ENCODE data around the gene PCK1.

The PCK1 gene

DNA sequence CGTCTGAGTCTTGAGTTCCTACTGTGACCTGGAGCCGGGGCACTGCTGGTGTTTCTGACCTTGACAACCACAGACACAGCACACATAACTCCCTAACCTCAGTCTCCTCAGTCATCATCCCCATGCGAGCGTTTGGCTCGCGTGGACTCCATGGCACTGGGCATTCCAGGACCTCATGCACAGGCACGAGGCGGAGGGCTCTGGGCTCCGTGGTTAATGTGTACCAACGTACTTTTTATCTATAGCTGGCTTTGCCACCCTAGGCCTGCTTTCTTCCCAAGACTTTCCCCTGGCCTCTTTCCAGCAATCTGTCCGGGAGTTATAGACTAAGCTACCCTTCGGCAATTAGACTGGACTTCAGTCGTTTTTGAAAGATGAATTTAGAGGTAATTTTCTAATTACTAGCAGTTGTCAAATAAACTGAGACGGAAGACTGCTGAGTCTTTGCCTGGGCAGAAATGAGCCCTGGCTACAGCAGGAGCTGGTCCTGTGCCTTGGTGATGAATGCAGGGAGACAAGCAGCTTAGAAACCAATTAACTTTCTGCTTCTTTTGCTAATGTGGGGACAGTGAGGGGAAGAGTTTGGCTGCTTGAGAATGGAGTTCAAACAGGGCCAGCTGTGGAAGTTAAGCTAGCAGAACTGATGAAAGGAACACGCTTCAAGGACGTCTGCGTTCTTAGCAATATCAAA lies 19.9 kb upstream of the PCK1 start:
- H3K9ac ChIP-seq (ENCODE audit: low read length), result no peak overlapping the region
- H3K27me3 ChIP-seq (ENCODE audit: control insufficient read depth, insufficient read depth, low read length), result peaks cover 2% of the 10 kb centered on the region
- no peak overlapping the region for H3K4me3 ChIP-seq (ENCODE audit: low read length)
- H3K36me3 ChIP-seq (ENCODE audit: control insufficient read depth, insufficient read depth, low read length), result no peaks in the 10 kb centered on the region
- H3K27ac ChIP-seq (ENCODE audit: low read depth, low read length), result no peak overlapping the region
- no peaks in the 10 kb centered on the region for H3K4me1 ChIP-seq (ENCODE audit: control insufficient read depth, insufficient read depth, low read length)

DNA sequence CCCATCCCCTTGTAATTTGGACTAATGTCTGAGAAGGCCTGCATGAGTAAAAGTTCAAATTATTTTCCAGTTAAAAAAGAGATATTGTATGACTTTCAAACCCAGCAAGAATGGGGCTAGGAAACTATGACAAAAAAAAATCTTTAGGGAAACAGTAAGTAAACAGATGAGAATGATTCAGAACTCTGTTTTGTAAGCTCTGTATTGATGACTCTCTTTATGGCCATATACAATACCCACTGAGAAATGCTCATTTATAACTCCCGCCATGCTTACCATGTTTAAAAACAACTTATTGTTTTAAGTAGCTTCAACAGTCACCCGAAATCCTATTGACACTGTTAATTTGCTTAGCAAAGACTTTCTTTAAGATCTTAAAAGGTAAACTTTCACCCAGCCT lies 17.2 kb upstream of the PCK1 start:
- H3K27me3 ChIP-seq (ENCODE audit: control insufficient read depth, insufficient read depth, low read length), result no peaks in the 10 kb centered on the region
- H3K4me1 ChIP-seq (ENCODE audit: control insufficient read depth, insufficient read depth, low read length), result no peaks in the 10 kb centered on the region
- H3K36me3 ChIP-seq (ENCODE audit: control insufficient read depth, insufficient read depth, low read length), result no peaks in the 10 kb centered on the region
- no peak overlapping the region for H3K27ac ChIP-seq (ENCODE audit: low read depth, low read length)
- H3K9ac ChIP-seq (ENCODE audit: low read length), result no peak overlapping the region
- no peak overlapping the region for H3K4me3 ChIP-seq (ENCODE audit: low read length)

DNA sequence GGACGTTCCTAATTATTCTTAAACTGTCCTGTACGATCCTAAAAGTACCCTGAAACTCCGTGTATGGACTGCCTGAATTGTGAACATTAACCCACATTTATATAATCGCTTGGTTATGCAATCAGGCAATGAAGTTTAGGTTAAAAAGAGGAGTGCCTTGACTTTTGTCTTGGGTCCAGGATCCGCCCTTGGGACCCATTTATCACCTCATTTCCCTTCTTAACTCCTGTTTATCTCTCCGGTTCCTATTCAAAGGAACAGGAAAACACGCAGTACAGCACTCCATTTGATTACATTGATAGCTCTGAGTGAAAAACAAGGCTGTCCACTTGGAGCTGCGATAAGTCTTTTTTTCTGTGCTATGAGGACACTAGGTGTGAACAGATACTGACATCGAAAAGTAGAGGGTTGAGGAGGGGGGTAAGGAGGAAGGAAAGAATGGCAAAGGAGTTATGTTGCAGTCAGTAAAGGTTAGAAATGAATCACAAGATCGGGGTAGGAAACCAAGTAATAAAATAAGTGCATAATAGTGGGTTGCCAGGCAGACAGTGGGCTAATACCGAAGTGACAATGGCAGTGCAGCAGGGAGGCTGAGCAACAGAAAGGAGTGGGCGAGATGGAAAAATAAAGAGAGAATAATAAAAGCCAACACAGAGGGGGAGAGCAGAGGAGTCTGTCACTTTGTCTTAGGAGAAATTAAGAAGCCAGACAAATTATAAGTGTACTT lies 15.9 kb upstream of the PCK1 start:
- no peak overlapping the region for H3K9ac ChIP-seq (ENCODE audit: low read length)
- H3K27me3 ChIP-seq (ENCODE audit: control insufficient read depth, insufficient read depth, low read length), result no peaks in the 10 kb centered on the region
- H3K27ac ChIP-seq (ENCODE audit: low read depth, low read length), result no peak overlapping the region
- H3K4me3 ChIP-seq (ENCODE audit: low read length), result no peak overlapping the region
- H3K36me3 ChIP-seq (ENCODE audit: control insufficient read depth, insufficient read depth, low read length), result no peaks in the 10 kb centered on the region
- no peaks in the 10 kb centered on the region for H3K4me1 ChIP-seq (ENCODE audit: control insufficient read depth, insufficient read depth, low read length)

DNA sequence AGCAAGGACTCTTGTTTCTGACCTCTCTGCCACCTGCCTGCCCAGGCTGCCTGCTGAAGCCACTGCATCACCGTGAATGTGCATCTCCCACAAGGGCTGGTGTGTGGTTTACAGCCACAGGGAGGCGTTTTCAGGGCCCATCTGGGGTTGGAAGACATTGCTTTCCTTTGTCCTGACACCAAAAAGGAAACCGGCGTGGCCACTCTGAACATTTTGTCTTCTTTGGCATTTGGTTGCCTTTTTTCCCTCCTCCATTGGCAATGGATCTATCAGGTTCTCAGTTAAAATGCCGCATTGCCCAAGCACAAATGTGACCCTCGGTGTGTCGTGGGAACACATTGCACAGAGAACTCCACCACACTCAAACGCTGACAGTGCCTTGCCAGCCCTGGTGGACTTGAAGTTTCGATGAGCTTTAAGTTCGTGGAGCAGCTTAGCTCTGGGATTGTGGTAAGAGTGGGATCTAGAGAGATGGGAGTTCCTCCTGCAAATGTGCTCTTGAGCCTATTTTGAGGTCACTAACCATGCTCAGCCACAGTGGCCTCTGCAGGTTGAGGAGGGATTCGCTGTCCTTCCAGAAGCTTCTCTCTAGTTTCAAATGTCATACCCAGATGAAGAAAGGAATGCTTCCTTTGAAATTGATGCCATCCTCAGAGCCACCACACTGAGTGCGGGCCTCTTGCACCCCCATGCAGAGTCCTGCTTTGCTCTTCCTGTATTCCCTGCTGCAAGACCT lies 14.8 kb upstream of the PCK1 start:
- Histone ChIP-seq H3K27me3 (ENCODE audit: control insufficient read depth, insufficient read depth, low read length) (no peaks in the 10 kb centered on the region), H3K4me1 (ENCODE audit: control insufficient read depth, insufficient read depth, low read length) (no peaks in the 10 kb centered on the region), H3K36me3 (ENCODE audit: control insufficient read depth, insufficient read depth, low read length) (no peaks in the 10 kb centered on the region), H3K4me3 (ENCODE audit: low read length) (no peak overlapping the region), H3K9ac (ENCODE audit: low read length) (no peak overlapping the region), H3K27ac (ENCODE audit: low read depth, low read length) (no peak overlapping the region)

DNA sequence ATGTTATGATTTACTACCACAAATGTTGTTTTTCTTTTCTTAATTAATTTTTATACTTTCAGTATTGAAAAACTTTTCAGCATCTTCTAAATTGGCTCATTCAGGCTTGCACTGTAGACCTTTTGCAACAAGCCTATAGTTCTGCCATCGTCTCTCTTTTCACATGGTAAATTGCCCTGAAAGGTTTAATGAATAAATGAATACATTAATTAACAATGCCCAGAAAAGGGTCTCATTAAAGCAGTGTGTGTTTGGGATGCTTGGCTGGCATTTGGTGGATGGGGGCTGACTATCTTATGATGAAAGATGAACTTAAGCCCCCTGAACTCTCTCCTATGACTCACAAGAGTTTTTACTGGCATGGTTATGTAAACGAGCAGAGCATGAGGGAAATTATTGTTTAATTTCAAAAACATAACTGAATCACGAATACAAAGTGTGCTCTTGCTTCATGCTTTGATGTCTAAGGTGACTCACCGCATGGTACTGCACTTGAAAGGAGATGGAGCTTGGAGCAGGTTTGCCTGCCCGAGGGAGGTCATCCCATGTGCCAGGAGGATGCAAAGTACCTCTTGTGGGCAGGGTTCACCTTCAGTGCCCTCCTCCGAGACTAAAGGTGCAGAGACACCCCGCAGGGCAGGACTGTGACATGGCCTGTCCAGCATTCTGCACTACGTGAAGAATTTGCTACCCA lies 13.8 kb upstream of the PCK1 start:
- H3K27ac ChIP-seq (ENCODE audit: low read depth, low read length), result no peak overlapping the region

DNA sequence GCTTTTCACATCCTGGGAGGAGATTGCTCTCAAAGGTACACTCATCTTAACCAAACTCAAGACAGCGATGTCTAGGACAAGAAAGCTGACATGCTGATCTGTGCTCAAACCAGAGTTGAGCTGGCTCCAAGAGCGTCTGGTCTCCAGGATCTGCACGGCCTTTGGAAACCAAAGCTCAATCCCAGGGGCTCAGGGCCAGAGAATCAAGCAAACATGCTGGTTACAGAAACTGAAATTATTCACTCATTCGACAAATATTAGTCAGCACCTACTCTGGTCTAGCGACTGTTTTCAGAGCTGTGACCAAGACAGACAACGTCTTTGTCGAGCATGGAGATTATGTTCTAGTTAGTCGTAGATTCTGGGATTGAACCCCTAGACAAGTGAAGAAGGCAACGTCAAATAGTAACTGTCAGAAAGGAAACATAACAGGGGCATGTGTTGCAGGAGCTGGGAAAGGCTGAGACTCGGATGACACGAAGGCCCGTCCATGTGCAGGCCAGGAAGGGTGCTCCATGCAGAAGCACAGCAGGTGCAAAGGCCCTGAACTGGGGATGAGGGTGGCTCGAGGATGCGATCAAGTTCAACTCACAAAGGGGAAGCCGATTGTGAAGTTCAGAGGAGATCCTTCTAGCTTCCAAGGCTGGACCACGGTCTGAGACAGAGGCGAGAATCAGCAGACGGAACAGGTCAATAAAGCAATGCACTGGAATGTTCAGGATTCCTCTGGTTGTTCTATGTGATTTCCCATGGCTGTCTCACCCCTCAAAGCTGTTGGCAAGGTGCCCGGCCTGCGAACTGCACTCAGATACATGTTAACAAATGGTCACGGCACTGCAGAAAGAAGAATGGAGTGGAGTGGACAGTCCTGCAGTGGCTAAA lies 12.5 kb upstream of the PCK1 start:
- Histone ChIP-seq H3K4me1 (ENCODE audit: control insufficient read depth, insufficient read depth, low read length) (no peaks in the 10 kb centered on the region), H3K27me3 (ENCODE audit: control insufficient read depth, insufficient read depth, low read length) (no peaks in the 10 kb centered on the region), H3K36me3 (ENCODE audit: control insufficient read depth, insufficient read depth, low read length) (no peaks in the 10 kb centered on the region), H3K27ac (ENCODE audit: low read depth, low read length) (no peak overlapping the region), H3K4me3 (ENCODE audit: low read length) (no peak overlapping the region), H3K9ac (ENCODE audit: low read length) (no peak overlapping the region)

More for the DNA sequence above, 13.8 kb upstream of the PCK1 start:
- H3K9ac ChIP-seq (ENCODE audit: low read length), result no peak overlapping the region
- no peaks in the 10 kb centered on the region for H3K4me1 ChIP-seq (ENCODE audit: control insufficient read depth, insufficient read depth, low read length)
- H3K27me3 ChIP-seq (ENCODE audit: control insufficient read depth, insufficient read depth, low read length), result no peaks in the 10 kb centered on the region
- no peaks in the 10 kb centered on the region for H3K36me3 ChIP-seq (ENCODE audit: control insufficient read depth, insufficient read depth, low read length)
- H3K4me3 ChIP-seq (ENCODE audit: low read length), result no peak overlapping the region

DNA sequence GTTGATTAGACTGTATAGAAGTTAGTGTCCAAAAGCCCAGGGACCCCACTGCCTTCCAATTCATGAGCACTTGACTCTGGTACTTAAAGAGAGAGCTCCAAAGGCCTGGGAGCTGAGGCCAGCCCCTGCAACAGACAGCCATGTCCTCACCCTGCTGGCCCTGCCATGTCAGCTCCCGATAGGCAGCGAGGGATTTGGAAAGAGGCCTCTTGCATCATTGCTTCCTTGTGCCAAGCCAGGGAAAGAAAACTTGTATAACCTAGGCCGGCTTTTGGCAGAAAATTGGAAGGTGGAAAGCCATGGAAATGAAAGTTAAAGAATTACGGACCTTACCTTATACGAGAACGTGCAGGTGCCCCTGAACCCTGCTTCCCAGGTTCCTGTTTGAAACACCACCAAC lies 8.4 kb upstream of the PCK1 start:
- Histone ChIP-seq H3K4me1 (ENCODE audit: control insufficient read depth, insufficient read depth, low read length) (no peaks in the 10 kb centered on the region), H3K4me3 (ENCODE audit: low read length) (no peak overlapping the region), H3K36me3 (ENCODE audit: control insufficient read depth, insufficient read depth, low read length) (no peaks in the 10 kb centered on the region), H3K9ac (ENCODE audit: low read length) (no peak overlapping the region), H3K27ac (ENCODE audit: low read depth, low read length) (no peak overlapping the region), H3K27me3 (ENCODE audit: control insufficient read depth, insufficient read depth, low read length) (peaks cover under 1% of the 10 kb centered on the region)

DNA sequence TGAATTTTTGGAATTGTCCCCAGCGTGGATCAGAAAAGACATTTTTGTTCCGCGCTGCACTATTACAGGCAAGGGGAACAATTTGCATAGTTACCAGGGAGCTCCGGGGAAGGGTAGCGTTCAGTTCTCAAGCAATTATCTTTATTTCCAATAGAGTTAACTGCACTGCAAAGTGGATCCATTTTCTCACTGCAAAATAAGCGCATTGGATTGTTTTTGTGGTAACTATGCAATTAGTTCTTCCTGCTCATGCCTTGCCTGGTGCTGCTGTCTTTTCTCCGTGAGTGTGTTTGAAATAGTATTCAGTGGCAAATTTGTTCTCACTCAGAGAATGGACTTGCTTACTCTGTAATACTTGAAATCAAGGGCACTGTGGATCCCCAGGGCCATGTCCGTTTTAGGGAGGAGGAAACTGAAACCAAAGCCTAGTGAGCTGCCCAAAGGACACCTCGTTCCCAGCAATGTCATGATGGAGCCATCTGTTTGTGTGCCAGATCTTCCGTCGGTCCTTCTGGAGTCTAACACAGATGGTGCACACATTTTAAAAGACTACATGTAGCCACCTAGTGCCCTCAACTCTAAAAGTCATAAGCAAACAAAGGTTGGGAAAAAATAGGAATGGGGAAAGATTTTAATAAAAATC lies 7.4 kb upstream of the PCK1 start:
- no peak overlapping the region for H3K4me3 ChIP-seq (ENCODE audit: low read length)
- no peak overlapping the region for H3K9ac ChIP-seq (ENCODE audit: low read length)
- H3K27ac ChIP-seq (ENCODE audit: low read depth, low read length), result no peak overlapping the region
- peaks cover 2% of the 10 kb centered on the region for H3K27me3 ChIP-seq (ENCODE audit: control insufficient read depth, insufficient read depth, low read length)
- no peaks in the 10 kb centered on the region for H3K36me3 ChIP-seq (ENCODE audit: control insufficient read depth, insufficient read depth, low read length)
- no peaks in the 10 kb centered on the region for H3K4me1 ChIP-seq (ENCODE audit: control insufficient read depth, insufficient read depth, low read length)

DNA sequence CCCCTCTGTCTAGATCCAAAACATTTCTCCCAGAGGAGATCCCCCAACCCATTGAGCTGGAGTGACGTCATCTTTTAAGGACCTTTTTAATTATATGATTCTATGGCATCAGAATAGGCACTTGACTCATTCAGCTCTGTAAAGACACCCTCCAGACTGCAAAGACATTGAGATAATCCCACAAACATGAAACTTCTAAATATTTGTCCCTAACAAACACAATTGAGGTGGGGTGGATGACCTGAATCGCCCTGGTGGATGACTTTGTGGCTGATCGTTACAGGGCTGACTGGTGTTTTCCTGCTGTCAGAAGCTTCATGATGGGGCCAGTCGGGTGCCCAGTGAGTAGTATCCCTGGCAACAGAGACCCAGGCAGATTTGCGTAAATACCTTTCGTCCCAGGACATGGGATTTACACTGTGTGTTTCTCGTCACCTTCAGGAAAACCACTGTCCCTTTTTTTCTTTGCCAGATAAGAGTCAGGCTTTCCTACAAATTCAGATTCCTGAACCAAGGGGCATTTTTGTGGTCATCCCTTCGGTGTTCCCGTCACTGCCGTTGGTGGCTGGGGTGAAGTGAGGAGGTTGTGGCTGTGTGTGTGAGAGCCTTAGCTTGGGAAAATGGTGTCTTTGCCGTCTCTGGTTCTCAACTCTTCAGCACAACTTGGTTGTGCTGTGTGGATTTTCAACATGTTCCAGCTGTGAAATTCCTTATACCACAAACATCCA lies 5.3 kb upstream of the PCK1 start:
- Histone ChIP-seq H3K27me3 (ENCODE audit: control insufficient read depth, insufficient read depth, low read length) (peaks cover 2% of the 10 kb centered on the region), H3K9ac (ENCODE audit: low read length) (no peak overlapping the region), H3K4me1 (ENCODE audit: control insufficient read depth, insufficient read depth, low read length) (no peaks in the 10 kb centered on the region), H3K4me3 (ENCODE audit: low read length) (no peak overlapping the region), H3K27ac (ENCODE audit: low read depth, low read length) (no peak overlapping the region), H3K36me3 (ENCODE audit: control insufficient read depth, insufficient read depth, low read length) (no peaks in the 10 kb centered on the region)

DNA sequence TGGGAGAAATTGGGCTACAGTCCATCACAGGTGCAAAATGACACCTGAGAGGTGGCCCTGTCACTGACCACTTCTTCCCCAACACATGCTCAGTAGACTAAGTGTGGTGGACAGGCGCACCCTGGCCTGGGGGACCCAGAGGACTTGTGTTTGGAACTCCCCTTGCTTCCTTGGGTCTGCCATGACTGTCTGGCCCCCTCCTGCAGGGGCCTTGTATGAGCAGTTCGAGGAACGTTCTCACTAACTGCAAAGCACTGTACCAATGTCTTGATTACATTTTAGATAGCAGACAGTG lies 4.0 kb upstream of the PCK1 start:
- H3K27ac ChIP-seq (ENCODE audit: low read depth, low read length), result no peak overlapping the region
- no peak overlapping the region for H3K4me3 ChIP-seq (ENCODE audit: low read length)
- H3K27me3 ChIP-seq (ENCODE audit: control insufficient read depth, insufficient read depth, low read length), result peaks cover 2% of the 10 kb centered on the region
- no peaks in the 10 kb centered on the region for H3K4me1 ChIP-seq (ENCODE audit: control insufficient read depth, insufficient read depth, low read length)
- no peak overlapping the region for H3K9ac ChIP-seq (ENCODE audit: low read length)
- no peaks in the 10 kb centered on the region for H3K36me3 ChIP-seq (ENCODE audit: control insufficient read depth, insufficient read depth, low read length)

DNA sequence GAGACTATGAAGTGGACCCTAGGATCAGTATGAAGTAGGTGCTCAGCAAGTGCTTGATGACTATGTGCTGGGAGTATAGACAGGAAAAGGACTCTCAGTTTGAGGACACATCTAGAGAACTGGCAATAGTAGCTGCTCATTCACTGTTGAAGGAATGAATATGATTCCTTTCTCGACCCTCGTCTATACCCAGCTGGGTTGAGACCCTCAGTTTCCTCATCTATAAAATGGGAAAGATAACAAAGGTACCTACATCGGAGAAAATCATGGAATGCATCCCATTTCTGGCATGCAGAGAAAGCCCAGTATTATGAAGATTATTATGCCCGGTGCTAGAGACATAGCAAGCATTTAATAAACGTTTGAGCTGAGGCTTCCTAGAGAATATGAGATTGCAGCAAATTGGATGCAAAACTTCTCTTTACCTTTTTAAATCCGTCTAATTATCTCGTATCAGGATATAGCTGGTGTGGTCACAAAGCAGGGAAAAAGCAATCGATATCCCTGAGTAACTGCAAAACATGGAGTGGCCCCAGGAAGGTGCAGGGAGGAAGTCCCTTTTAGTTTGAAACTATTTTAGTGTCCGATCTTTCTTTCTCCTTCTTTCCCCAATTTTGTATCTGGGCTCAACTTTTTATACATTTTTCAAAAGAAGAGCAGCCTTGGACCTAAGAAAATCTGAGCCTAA lies 2.8 kb upstream of the PCK1 start:
- Histone ChIP-seq H3K27me3 (ENCODE audit: control insufficient read depth, insufficient read depth, low read length) (peaks cover 2% of the 10 kb centered on the region), H3K4me3 (ENCODE audit: low read length) (no peak overlapping the region), H3K4me1 (ENCODE audit: control insufficient read depth, insufficient read depth, low read length) (no peaks in the 10 kb centered on the region), H3K27ac (ENCODE audit: low read depth, low read length) (no peak overlapping the region), H3K36me3 (ENCODE audit: control insufficient read depth, insufficient read depth, low read length) (no peaks in the 10 kb centered on the region), H3K9ac (ENCODE audit: low read length) (no peak overlapping the region)
